IMR-90 (cell line): Measurements from ENCODE around the gene FAM149A. TPM values are rescaled to one million over a fixed set of nuclear protein-coding genes. Genes with fewer than 3 reads are reported as not detected.
A peak's percentile ranks its signal among the peaks of the same experiment; 100 is the strongest.

Experiments
- ATAC-seq: fragments of 200-7000 bp; cut with Tn5 transposase; 2 replicates; pipeline ENCODE4 v1.9.1; 2020; ENCODE audit warnings: low read depth, mild to moderate bottlenecking, moderate library complexity
- BruUV-seq: library from RNA; stranded (reverse); fragments of 400-500 nt; replicated peaks from 2 replicates; lab custom pipeline; 2021; lab: Mats Ljungman, UMichigan
- CTCF ChIA-PET: fragments of 300-600 bp; formaldehyde crosslinking; extraction: SDS; loops from one replicate; lab custom pipeline; 2021; ENCODE audit warnings: antibody characterized with exemption; lab: Yijun Ruan, JAX
- POLR2A ChIA-PET: fragments of 300-600 bp; sonication (Branson Sonifier 250); formaldehyde crosslinking; loops from one replicate; lab custom pipeline; 2022; ENCODE audit warnings: antibody characterized with exemption; ENCODE audit not compliant: unreplicated experiment; lab: Charles Lee
- DNase-seq: peaks from one replicate; pipeline ENCODE4 v3.0.0; 2013
- H2AFZ ChIP-seq: replicated peaks from 2 replicates; pipeline ENCODE3; 2013; ENCODE audit warnings: low read length, mild to moderate bottlenecking; ENCODE audit not compliant: poor library complexity
- H2AK5ac ChIP-seq: 2 replicates; pipeline ENCODE4 v1.6.1; 2013; ENCODE audit warnings: low read depth, low read length, inconsistent platforms
- H2AK9ac ChIP-seq: replicated peaks from 2 replicates; pipeline ENCODE3; 2013; ENCODE audit warnings: mild to moderate bottlenecking, low read depth, low read length, moderate library complexity; ENCODE audit not compliant: poor library complexity
- H2BK120ac ChIP-seq: 2 replicates; pipeline ENCODE4 v1.6.1; 2013; ENCODE audit warnings: low read depth, low read length, inconsistent platforms
- H2BK15ac ChIP-seq: 3 replicates; pipeline ENCODE4 v1.6.1; 2013; ENCODE audit warnings: low read depth, low read length, inconsistent platforms
- H2BK20ac ChIP-seq: 2 replicates; pipeline ENCODE4 v1.6.1; 2013; ENCODE audit warnings: low read depth, mild to moderate bottlenecking, inconsistent platforms, low read length, moderate library complexity
- H2BK5ac ChIP-seq: 2 replicates; pipeline ENCODE4 v1.6.1; 2013; ENCODE audit warnings: mild to moderate bottlenecking, low read depth, low read length, inconsistent platforms; ENCODE audit not compliant: poor library complexity, severe bottlenecking
- H3K14ac ChIP-seq: replicated peaks from 2 replicates; pipeline ENCODE4 v1.6.1; 2013; ENCODE audit warnings: low read depth, low read length, inconsistent platforms
- H3K18ac ChIP-seq: 2 replicates; pipeline ENCODE4 v1.6.1; 2013; ENCODE audit warnings: low read depth, low read length, control low read depth
- H3K23ac ChIP-seq: 2 replicates; pipeline ENCODE4 v1.6.1; 2013; ENCODE audit warnings: low read depth, low read length, inconsistent platforms
- H3K27ac ChIP-seq: 2 replicates; pipeline ENCODE4 v1.5.1; 2013; ENCODE audit warnings: mild to moderate bottlenecking, control low read depth, low read length; ENCODE audit not compliant: insufficient read depth
- H3K27me3 ChIP-seq: 2 replicates; pipeline ENCODE4 v1.6.1; 2013; ENCODE audit warnings: low read length; ENCODE audit not compliant: control insufficient read depth, insufficient read depth
- H3K36me3 ChIP-seq: 2 replicates; pipeline ENCODE4 v1.6.1; 2013; ENCODE audit warnings: low read length, mixed read lengths; ENCODE audit not compliant: control insufficient read depth, insufficient read depth
- H3K4ac ChIP-seq: 2 replicates; pipeline ENCODE4 v1.6.1; 2013; ENCODE audit warnings: low read depth, low read length, inconsistent platforms
- H3K4me1 ChIP-seq: 2 replicates; pipeline ENCODE4 v1.6.1; 2013; ENCODE audit warnings: low read length, mixed read lengths; ENCODE audit not compliant: control insufficient read depth, insufficient read depth
- H3K4me2 ChIP-seq: 2 replicates; pipeline ENCODE4 v1.6.1; 2013; ENCODE audit warnings: low read depth, mild to moderate bottlenecking, control low read depth, low read length, moderate library complexity
- H3K4me3 ChIP-seq: 2 replicates; pipeline ENCODE4 v1.5.1; 2013; ENCODE audit warnings: low read depth, mild to moderate bottlenecking, control low read depth, low read length, moderate library complexity; ENCODE audit not compliant: insufficient read depth
- H3K56ac ChIP-seq: 2 replicates; pipeline ENCODE4 v1.6.1; 2013; ENCODE audit warnings: low read length, inconsistent platforms; ENCODE audit not compliant: insufficient read depth; ENCODE audit errors: extremely low read depth
- H3K79me1 ChIP-seq, 2 experiments: 2 replicates each; pipeline ENCODE4 v1.6.1; 2013; ENCODE audit warnings: low read length in 2 of 2, inconsistent platforms in 1 of 2, low read depth in 1 of 2
- H3K9ac ChIP-seq: 2 replicates; pipeline ENCODE4 v1.6.1; 2013; ENCODE audit warnings: low read depth, low read length, control low read depth
- H3K9me1 ChIP-seq: 2 replicates; pipeline ENCODE4 v1.6.1; 2013; ENCODE audit warnings: low read length, inconsistent platforms; ENCODE audit not compliant: insufficient read depth
- H3K9me3 ChIP-seq: 2 replicates; pipeline ENCODE4 v1.6.1; 2013; ENCODE audit warnings: low read length; ENCODE audit not compliant: control insufficient read depth, insufficient read depth
- H4K20me1 ChIP-seq: 2 replicates; pipeline ENCODE4 v1.6.1; 2013; ENCODE audit warnings: low read length, inconsistent platforms; ENCODE audit not compliant: insufficient read depth
- H4K5ac ChIP-seq: 2 replicates; pipeline ENCODE4 v1.6.1; 2013; ENCODE audit warnings: mild to moderate bottlenecking, low read depth, low read length, control low read depth
- H4K8ac ChIP-seq, 2 experiments: 2 replicates each; pipeline ENCODE4 v1.6.1; 2013; ENCODE audit warnings: low read depth in 2 of 2, low read length in 2 of 2, control low read depth in 1 of 2, inconsistent platforms in 1 of 2
- H4K91ac ChIP-seq: 2 replicates; pipeline ENCODE4 v1.6.1; 2013; ENCODE audit warnings: low read depth, low read length, inconsistent platforms; ENCODE audit not compliant: insufficient read depth
- MAFK ChIP-seq: IDR thresholded peaks from 2 replicates; pipeline ENCODE4 v1.6.1; 2012; ENCODE audit warnings: low read depth, low read length, improper control_type of control experiment
- POLR2A ChIP-seq: IDR thresholded peaks from 2 replicates; pipeline ENCODE4 v1.6.1; 2012; ENCODE audit warnings: mild to moderate bottlenecking, low read depth, low read length
- WGBS, 2 experiments: methylation state at CpG; one replicate each; pipeline versions ENCODE4 v1.1.5 to v1.1.7; 2013; ENCODE audit warnings: missing lambda C conversion rate in 2 of 2; ENCODE audit not compliant: insufficient read length in 1 of 2; ENCODE audit errors: extremely low coverage in 2 of 2; 5-methylcytosine and 5-hydroxymethylcytosine counted together
- dilution Hi-C: fragments of 300-500 bp; cut with HindIII; formaldehyde crosslinking; loops from one replicate; pipeline ENCODE4 v1.14.3; 2018; ENCODE audit warnings: low sequenced_read_pairs; ENCODE audit not compliant: unreplicated experiment
- in situ Hi-C: fragments of 300-500 bp; cut with MboI; formaldehyde crosslinking; loops from 3 replicates; pipeline ENCODE4 v1.14.3; 2019; ENCODE audit warnings: low sequenced_read_pairs, inconsistent platforms, mixed read lengths
- intact Hi-C: fragments of 100-400 bp; cut with micrococcal nuclease; formaldehyde crosslinking; loops from 2 replicates; pipeline ENCODE4 v1.10.0; 2022
- polyA plus RNA-seq, 3 experiments: library from polyadenylated mRNA; depleted of rRNA; stranded (reverse); fragments of >200 nt; gene quantifications; 2 replicates each; pipeline ENCODE4 v1.2.3, GENCODE V29; 2012; ENCODE audit warnings: low replicate concordance in 1 of 3
- total RNA-seq: library from RNA; depleted of rRNA; stranded (reverse); fragments of >200 nt; gene quantifications from 2 replicates; pipeline ENCODE4 v1.2.3, GENCODE V29; 2012

FAM149A gene
- total and polyA plus RNA-seq, 2 of the 4 experiments (the other 2 are of a cell fraction) = 0.54 to 0.70 TPM

GRCh38 chr4:186058980-186059316 is 45.6 kb upstream of the FAM149A start:
- Histone ChIP-seq H3K23ac (no peak overlapping the region), H2BK15ac (no peak overlapping the region), H3K36me3 (no peaks in the 10 kb centered on the region), H3K4ac (no peak overlapping the region), H3K9ac (no peak overlapping the region), H3K9me3 (no peaks in the 10 kb centered on the region), H2BK5ac (no peak overlapping the region), H3K79me1 (no peaks in the 10 kb centered on the region), H4K8ac (no peak overlapping the region), H3K14ac (no peak overlapping the region), H4K5ac (no peak overlapping the region), H3K27ac (no peak overlapping the region), H2BK120ac (no peak overlapping the region), H2AFZ (no peak overlapping the region), H3K4me1 (no peaks in the 10 kb centered on the region), H3K4me3 (no peak overlapping the region), H3K9me1 (no peaks in the 10 kb centered on the region), H3K56ac (no peak overlapping the region), H4K20me1 (no peaks in the 10 kb centered on the region), H2AK9ac (no peak overlapping the region), H3K4me2 (no peak overlapping the region), H2BK20ac (no peak overlapping the region), H3K27me3 (no peaks in the 10 kb centered on the region), H4K91ac (no peak overlapping the region), H3K18ac (no peak overlapping the region), H2AK5ac (no peak overlapping the region)
- in situ Hi-C loops (no loop called here), dilution Hi-C loops (no loop called here), intact Hi-C loops (no loop called here)
- peak; percentile 74 for TF ChIP-seq MAFK
- TF ChIP-seq POLR2A = no peak
- no peak for DNase-seq
- ChIA-PET CTCF (no interaction called here), POLR2A (no interaction called here)
- no peak for ATAC-seq
- WGBS, 2 experiments = no CpG with 5 or more reads among the region's 3 CpGs
- no TSS peak for BruUV-seq
